HG03139 (cell line): ENCODE measurements around the gene TRIM15.
"Not testable (repeated sequence)": the region's sequence is repeated elsewhere in the genome, so short reads cannot be mapped to it uniquely, and the experiment has no call there.

ENCODE experiments used
- ATAC-seq: cut with Tn5 transposase; IDR thresholded peaks from one replicate; pipeline ENCODE4 v1.9.1; 2021; ENCODE audit not compliant: unreplicated experiment

TRIM15 gene

GRCh38 chr6:30163090-30163917 is at the start of gene TRIM15:
TRIM15 (plus strand) TSS chr6:30163546; CDS start chr6:30163685, 139 bp downstream.
- no peak for ATAC-seq

- ATAC-seq, result no peak
Measured at GRCh38 chr6:30113841-30114240, 49.5 kb upstream of the TRIM15 start.

- no peak for ATAC-seq
Measured at GRCh38 chr6:30116724-30117123, 46.6 kb upstream of the TRIM15 start.

- ATAC-seq, result not testable (repeated sequence)
Measured at GRCh38 chr6:30118691-30119090, 44.7 kb upstream of the TRIM15 start.

GRCh38 chr6:30121446-30122366 is 41.6 kb upstream of the TRIM15 start:
- ATAC-seq, result no peak

GRCh38 chr6:30122515-30122914 is 40.8 kb upstream of the TRIM15 start:
- ATAC-seq, result no peak

GRCh38 chr6:30127238-30128093 is 35.9 kb upstream of the TRIM15 start:
- no peak for ATAC-seq

- ATAC-seq, result no peak
Measured at GRCh38 chr6:30129265-30130178, 33.8 kb upstream of the TRIM15 start.

GRCh38 chr6:30130179-30130679 is 33.1 kb upstream of the TRIM15 start:
- ATAC-seq, result no peak

- ATAC-seq, result no peak
Measured at GRCh38 chr6:30130887-30131862, 32.2 kb upstream of the TRIM15 start.

GRCh38 chr6:30131947-30132497 is 31.3 kb upstream of the TRIM15 start:
- ATAC-seq, result no peak

- no peak for ATAC-seq
Measured at GRCh38 chr6:30135147-30135546, 28.2 kb upstream of the TRIM15 start.

GRCh38 chr6:30135757-30136156 is 27.6 kb upstream of the TRIM15 start, which contains the start of gene TRIM40:
TRIM40 (plus strand) TSS chr6:30136140; CDS start chr6:30137037, 897 bp downstream.
- no peak for ATAC-seq

- no peak for ATAC-seq
Measured at GRCh38 chr6:30136570-30137286, 26.6 kb upstream of the TRIM15 start.

- ATAC-seq, result not testable (repeated sequence)
Measured at GRCh38 chr6:30140240-30140639, 23.1 kb upstream of the TRIM15 start.

- no peak for ATAC-seq
Measured at GRCh38 chr6:30142665-30143064, 20.7 kb upstream of the TRIM15 start.

- no peak for ATAC-seq
Measured at GRCh38 chr6:30143780-30144179, 19.6 kb upstream of the TRIM15 start.
